KMS-11 (cell line): ENCODE measurements around the gene RAE1.

Experiments
- H2AFZ ChIP-seq: fragments of 200-600 bp; sonication (generic); 2 replicates; pipeline ENCODE4 v1.6.1; 2016; ENCODE audit warnings: antibody characterized with exemption, mixed run types, low read depth
- H3K27ac ChIP-seq: fragments of 200-600 bp; sonication (generic); 2 replicates; pipeline ENCODE4 v1.6.1; 2016; ENCODE audit warnings: mild to moderate bottlenecking, mixed run types
- H3K27me3 ChIP-seq: fragments of 200-600 bp; sonication (generic); 2 replicates; pipeline ENCODE4 v1.6.1; 2017; ENCODE audit warnings: mild to moderate bottlenecking, low read depth, mixed run types, moderate library complexity; ENCODE audit not compliant: insufficient read depth
- H3K36me3 ChIP-seq: fragments of 200-600 bp; sonication (generic); 2 replicates; pipeline ENCODE4 v1.6.1; 2017; ENCODE audit warnings: mild to moderate bottlenecking, mixed run types; ENCODE audit not compliant: insufficient read depth
- H3K4me1 ChIP-seq: fragments of 200-600 bp; sonication (generic); 2 replicates; pipeline ENCODE4 v1.6.1; 2016; ENCODE audit warnings: mild to moderate bottlenecking, low read depth, mixed run types; ENCODE audit not compliant: poor library complexity, severe bottlenecking
- H3K4me2 ChIP-seq: fragments of 200-600 bp; sonication (generic); 2 replicates; pipeline ENCODE4 v1.7.0; 2016; ENCODE audit warnings: mild to moderate bottlenecking, mixed run types
- H3K4me3 ChIP-seq: fragments of 200-600 bp; sonication (generic); IDR thresholded peaks from 2 replicates; pipeline ENCODE4 v1.6.1; 2017; ENCODE audit warnings: low read depth, low read length, mixed read lengths; ENCODE audit not compliant: insufficient read depth
- H3K79me2 ChIP-seq: fragments of 200-600 bp; sonication (generic); 2 replicates; pipeline ENCODE4 v1.6.1; 2016; ENCODE audit warnings: low read depth, mixed run types; ENCODE audit not compliant: insufficient read depth
- H3K9ac ChIP-seq: fragments of 200-600 bp; sonication (generic); 2 replicates; pipeline ENCODE4 v1.6.1; 2016; ENCODE audit warnings: mild to moderate bottlenecking, mixed run types
- H4K20me1 ChIP-seq: fragments of 200-600 bp; sonication (generic); 2 replicates; pipeline ENCODE4 v1.6.1; 2016; ENCODE audit warnings: mild to moderate bottlenecking, mixed run types; ENCODE audit not compliant: insufficient read depth
- TF ChIP-seq, protein P1 (sequence below): fragments of 200-600 bp; sonication (generic); conservative IDR thresholded peaks from 2 replicates; pipeline ENCODE4 v1.6.1; 2017; ENCODE audit warnings: low read depth, mild to moderate bottlenecking, antibody characterized with exemption, low read length, moderate library complexity, mixed read lengths

RAE1 gene

DNA sequence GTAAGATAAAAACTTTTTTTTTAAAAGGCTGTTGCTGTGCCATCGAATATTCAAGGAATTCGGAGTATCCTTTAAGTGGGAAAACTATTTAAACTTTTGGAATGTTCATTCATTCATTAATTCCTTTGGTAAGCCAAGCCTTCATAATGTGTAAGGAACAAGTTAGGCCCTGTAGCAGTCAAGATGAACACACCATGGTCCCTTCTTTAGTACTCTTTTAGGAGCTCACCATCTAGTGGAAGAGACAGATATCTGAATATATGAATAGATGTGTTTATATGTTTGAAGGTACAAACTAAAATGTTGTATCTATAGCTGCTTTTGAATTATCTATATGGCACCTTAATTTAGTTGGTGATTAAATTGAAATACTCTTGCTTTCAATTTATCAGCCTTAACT, 15.7 kb upstream of the RAE1 start:
- H4K20me1 ChIP-seq: no peaks in the 10 kb centered on the region
- H3K36me3 ChIP-seq: no peaks in the 10 kb centered on the region
- H3K27me3 ChIP-seq: no peaks in the 10 kb centered on the region
- H2AFZ ChIP-seq: no peak overlapping the region
- no peak overlapping the region for H3K4me2 ChIP-seq
- TF ChIP-seq, protein P1, sequence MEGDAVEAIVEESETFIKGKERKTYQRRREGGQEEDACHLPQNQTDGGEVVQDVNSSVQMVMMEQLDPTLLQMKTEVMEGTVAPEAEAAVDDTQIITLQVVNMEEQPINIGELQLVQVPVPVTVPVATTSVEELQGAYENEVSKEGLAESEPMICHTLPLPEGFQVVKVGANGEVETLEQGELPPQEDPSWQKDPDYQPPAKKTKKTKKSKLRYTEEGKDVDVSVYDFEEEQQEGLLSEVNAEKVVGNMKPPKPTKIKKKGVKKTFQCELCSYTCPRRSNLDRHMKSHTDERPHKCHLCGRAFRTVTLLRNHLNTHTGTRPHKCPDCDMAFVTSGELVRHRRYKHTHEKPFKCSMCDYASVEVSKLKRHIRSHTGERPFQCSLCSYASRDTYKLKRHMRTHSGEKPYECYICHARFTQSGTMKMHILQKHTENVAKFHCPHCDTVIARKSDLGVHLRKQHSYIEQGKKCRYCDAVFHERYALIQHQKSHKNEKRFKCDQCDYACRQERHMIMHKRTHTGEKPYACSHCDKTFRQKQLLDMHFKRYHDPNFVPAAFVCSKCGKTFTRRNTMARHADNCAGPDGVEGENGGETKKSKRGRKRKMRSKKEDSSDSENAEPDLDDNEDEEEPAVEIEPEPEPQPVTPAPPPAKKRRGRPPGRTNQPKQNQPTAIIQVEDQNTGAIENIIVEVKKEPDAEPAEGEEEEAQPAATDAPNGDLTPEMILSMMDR: no peak
- peaks cover 8% of the 10 kb centered on the region for H3K4me1 ChIP-seq
- H3K79me2 ChIP-seq: no peaks in the 10 kb centered on the region
- no peak overlapping the region for H3K27ac ChIP-seq
- H3K9ac ChIP-seq: no peak overlapping the region
- H3K4me3 ChIP-seq: no peak overlapping the region

DNA sequence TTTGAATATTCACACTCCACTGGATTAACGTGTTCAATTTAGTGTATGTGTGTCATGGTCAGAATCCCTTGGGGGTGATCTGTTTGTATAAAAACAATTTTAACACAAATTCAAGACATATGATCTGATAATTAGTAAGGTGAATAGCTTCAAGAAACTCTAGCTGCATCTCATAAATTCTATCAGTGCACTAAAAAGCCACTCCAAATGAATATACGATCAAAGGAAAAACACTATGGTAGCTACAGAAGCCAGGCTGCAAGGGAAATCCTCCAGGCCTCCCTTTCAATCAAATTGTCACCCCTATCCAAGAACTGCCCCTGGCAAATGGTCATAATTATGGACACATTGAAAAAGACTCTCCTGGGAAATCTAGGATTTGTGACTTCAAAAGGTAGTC, 9.4 kb upstream of the RAE1 start:
- Histone ChIP-seq H3K79me2 (no peaks in the 10 kb centered on the region), H4K20me1 (no peaks in the 10 kb centered on the region), H3K36me3 (no peaks in the 10 kb centered on the region), H3K27ac (no peak overlapping the region), H3K9ac (no peak overlapping the region), H3K4me3 (no peak overlapping the region), H3K4me2 (no peak overlapping the region), H2AFZ (no peak overlapping the region), H3K4me1 (peaks cover 2% of the 10 kb centered on the region), H3K27me3 (no peaks in the 10 kb centered on the region)
- TF ChIP-seq, protein P1: no peak

DNA sequence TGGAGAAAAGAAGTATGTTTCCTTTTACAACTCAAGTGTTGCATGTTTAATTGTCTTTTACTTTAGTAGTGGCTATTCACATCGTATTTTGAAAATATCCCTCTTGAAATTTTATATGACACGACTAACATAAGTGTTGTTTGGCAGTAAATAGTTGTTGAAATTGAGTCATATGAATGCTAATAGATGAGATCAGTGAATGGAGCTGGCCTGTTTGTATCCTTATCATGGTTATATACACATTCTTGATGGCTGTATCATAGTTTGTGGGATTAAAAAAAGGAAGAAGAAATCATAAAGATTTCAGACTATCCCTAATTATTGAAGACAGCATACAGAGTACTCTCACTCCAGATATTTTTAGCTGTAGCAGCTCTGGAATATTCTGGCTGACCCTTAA, 8.2 kb upstream of the RAE1 start:
- no peak overlapping the region for H3K9ac ChIP-seq
- H3K4me2 ChIP-seq: no peak overlapping the region
- TF ChIP-seq, protein P1: no peak
- no peak overlapping the region for H2AFZ ChIP-seq
- no peaks in the 10 kb centered on the region for H4K20me1 ChIP-seq
- no peak overlapping the region for H3K27ac ChIP-seq
- peaks cover 3% of the 10 kb centered on the region for H3K4me1 ChIP-seq
- H3K36me3 ChIP-seq: no peaks in the 10 kb centered on the region
- no peak overlapping the region for H3K4me3 ChIP-seq
- no peaks in the 10 kb centered on the region for H3K79me2 ChIP-seq
- no peaks in the 10 kb centered on the region for H3K27me3 ChIP-seq

DNA sequence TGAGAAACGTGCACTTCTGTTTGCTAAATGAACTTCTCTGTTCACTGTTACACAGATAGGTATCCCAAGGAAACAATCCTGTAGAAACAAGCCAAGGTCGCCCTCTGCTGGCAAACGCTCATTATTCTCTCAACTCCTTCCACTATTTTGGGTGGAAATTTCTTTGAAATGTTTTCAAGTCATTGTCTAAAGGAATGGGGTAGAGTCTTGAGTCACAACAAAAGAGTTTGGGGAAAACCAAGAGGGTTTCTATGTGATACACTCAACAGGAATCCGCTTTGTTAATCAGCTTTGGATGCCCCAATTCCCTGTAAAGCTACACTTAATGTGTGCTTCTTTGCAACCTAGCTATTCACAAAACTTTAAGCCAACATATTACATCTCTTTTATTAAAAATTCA, 4.6 kb upstream of the RAE1 start:
- Histone ChIP-seq H4K20me1 (no peaks in the 10 kb centered on the region), H3K79me2 (peaks cover 4% of the 10 kb centered on the region), H3K9ac (no peak overlapping the region), H3K4me3 (no peak overlapping the region), H3K27ac (no peak overlapping the region), H3K27me3 (no peaks in the 10 kb centered on the region), H2AFZ (no peak overlapping the region), H3K4me2 (no peak overlapping the region), H3K36me3 (no peaks in the 10 kb centered on the region), H3K4me1 (peaks cover 3% of the 10 kb centered on the region)
- TF ChIP-seq, protein P1: peak; percentile 95
